ENCODE measurements around the gene AOC1. TPM values are rescaled to one million over a fixed set of nuclear protein-coding genes. Genes with fewer than 3 reads are reported as not detected.

AOC1 gene
- total RNA-seq, 2 experiments from 2014 or later: not detected

DNA sequence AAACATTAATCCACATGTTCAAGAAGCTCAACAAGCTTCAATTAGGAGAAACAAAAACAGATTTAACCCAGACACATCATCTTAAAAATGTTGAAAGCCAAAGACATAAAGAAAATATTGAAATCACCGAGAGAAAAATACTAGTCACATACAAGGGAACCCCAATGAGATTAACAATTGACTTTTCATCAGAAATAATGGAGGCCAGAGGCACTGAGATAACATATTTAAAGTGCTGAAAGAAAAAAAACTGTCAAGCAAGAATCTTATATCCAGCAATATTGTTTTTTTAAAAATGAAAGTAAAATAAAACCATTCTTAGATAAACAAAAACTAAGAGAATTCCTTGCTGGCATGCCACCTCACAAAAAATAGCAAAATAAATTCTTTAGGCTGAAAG is 28.9 kb downstream of the AOC1 start:
- POLR2A ChIA-PET: no interaction called here
- Histone ChIP-seq H3K4me1 (ENCODE audit: insufficient read depth, low read length) (peaks cover 7% of the 10 kb centered on the region), H3K9me3 (ENCODE audit: control insufficient read depth in 1 of 2, insufficient read depth in 1 of 2, low read length in 2 of 2) (peaks cover 8 to 51% of the 10 kb centered on the region in 2 experiments), H3K27ac (ENCODE audit: low read depth in 1 of 2, low read length in 2 of 2) (no peak overlapping the region), H3K36me3 (ENCODE audit: insufficient read depth, low read length) (no peaks in the 10 kb centered on the region), H3K4me3 (ENCODE audit: low read length) (no peak overlapping the region), H3K27me3 (ENCODE audit: control insufficient read depth in 1 of 2, insufficient read depth in 2 of 2, low read length in 2 of 2) (no peaks in the 10 kb centered on the region)
- DNase-seq (no peak), ATAC-seq (ENCODE audit: poor library complexity) (no peak)
- Mint-ChIP-seq H3K9me3 (peaks cover 17% of the 10 kb centered on the region), H3K27ac (no peak overlapping the region), H3K4me3 (no peak overlapping the region), H3K27me3 (peaks cover 4% of the 10 kb centered on the region), H3K4me1 (ENCODE audit: low read depth) (peaks cover 16% of the 10 kb centered on the region), H3K36me3 (ENCODE audit: low read depth) (peaks cover 8% of the 10 kb centered on the region)
- intact Hi-C loops (cut with DNase I, micrococcal nuclease): no loop called here
- CTCF ChIA-PET: no interaction called here
- TF ChIP-seq, protein P1, sequence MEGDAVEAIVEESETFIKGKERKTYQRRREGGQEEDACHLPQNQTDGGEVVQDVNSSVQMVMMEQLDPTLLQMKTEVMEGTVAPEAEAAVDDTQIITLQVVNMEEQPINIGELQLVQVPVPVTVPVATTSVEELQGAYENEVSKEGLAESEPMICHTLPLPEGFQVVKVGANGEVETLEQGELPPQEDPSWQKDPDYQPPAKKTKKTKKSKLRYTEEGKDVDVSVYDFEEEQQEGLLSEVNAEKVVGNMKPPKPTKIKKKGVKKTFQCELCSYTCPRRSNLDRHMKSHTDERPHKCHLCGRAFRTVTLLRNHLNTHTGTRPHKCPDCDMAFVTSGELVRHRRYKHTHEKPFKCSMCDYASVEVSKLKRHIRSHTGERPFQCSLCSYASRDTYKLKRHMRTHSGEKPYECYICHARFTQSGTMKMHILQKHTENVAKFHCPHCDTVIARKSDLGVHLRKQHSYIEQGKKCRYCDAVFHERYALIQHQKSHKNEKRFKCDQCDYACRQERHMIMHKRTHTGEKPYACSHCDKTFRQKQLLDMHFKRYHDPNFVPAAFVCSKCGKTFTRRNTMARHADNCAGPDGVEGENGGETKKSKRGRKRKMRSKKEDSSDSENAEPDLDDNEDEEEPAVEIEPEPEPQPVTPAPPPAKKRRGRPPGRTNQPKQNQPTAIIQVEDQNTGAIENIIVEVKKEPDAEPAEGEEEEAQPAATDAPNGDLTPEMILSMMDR (IDR thresholded peaks at IDR 0.05): no peak

DNA sequence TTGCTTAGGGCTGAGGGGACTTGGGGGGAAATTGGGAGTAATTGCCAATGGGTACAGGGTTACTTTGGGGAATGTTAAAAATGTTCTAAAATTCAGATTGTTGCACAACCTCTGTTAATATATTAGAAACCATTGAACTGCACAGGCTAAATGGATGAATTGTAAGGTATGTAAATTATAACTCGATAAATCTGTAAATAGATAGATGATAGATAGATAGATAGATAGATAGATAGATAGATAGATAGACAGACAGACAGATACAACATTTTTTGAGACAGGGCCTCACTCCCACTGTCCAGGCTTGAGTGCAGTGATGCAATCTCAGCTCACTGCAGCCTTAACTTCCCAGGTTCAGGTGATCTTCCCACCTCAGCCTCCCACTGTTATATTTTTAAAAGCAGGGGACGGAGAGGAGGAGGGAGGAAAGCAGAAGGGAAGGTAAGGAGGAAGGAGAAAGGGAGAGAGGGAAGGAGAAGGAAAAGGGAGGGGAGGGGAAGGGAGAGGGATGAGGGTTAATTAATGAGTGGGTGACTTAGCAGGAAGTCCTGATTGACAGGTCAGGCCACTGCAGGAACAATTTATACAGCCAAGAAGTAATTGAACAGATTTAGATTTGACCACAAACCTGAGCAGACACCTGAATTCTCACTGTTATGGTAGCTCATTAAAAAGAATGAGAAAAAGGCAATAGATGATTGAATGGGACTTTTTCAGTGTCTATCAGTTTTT is 38.7 kb downstream of the AOC1 start:
- TF ChIP-seq, protein P1 (IDR thresholded peaks at IDR 0.05): no peak
- Mint-ChIP-seq H3K9me3 (no peaks in the 10 kb centered on the region), H3K4me1 (ENCODE audit: low read depth) (no peaks in the 10 kb centered on the region), H3K27ac (no peak overlapping the region), H3K27me3 (peaks cover 11% of the 10 kb centered on the region), H3K4me3 (no peak overlapping the region), H3K36me3 (ENCODE audit: low read depth) (no peaks in the 10 kb centered on the region)
- DNase-seq: no peak
- Histone ChIP-seq H3K27ac (ENCODE audit: low read depth in 1 of 2, low read length in 2 of 2) (no peak overlapping the region), H3K9me3 (ENCODE audit: control insufficient read depth in 1 of 2, insufficient read depth in 1 of 2, low read length in 2 of 2) (no peaks in the 10 kb centered on the region), H3K4me1 (ENCODE audit: insufficient read depth, low read length) (no peaks in the 10 kb centered on the region), H3K4me3 (ENCODE audit: low read length) (no peak overlapping the region), H3K36me3 (ENCODE audit: insufficient read depth, low read length) (no peaks in the 10 kb centered on the region), H3K27me3 (ENCODE audit: control insufficient read depth in 1 of 2, insufficient read depth in 2 of 2, low read length in 2 of 2) (peaks cover 0 to 5% of the 10 kb centered on the region in 2 experiments)
- intact Hi-C loops (cut with DNase I, micrococcal nuclease): no loop called here
- no peak for ATAC-seq (ENCODE audit: poor library complexity)
- CTCF ChIA-PET: no interaction called here
- POLR2A ChIA-PET: no interaction called here

DNA sequence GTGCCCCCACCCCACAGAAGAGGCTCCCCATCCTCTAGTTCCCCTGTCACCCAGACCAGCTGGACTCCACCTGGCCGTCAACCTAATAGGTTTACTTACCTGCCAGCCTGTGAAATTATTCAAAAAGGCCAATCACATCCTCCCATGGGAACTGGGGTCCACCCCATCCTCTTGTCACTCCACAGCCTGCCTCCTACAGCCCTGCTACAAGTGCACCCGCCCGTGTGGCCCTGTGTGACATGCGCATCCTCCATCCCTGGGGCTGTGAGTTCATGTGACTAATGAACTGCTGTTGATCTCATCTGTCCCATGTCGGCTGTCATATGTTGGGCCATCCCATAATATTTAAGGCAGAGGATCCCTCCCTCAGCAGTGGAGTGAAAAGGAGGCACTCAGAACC is 39.4 kb downstream of the AOC1 start:
- Histone ChIP-seq H3K36me3 (ENCODE audit: insufficient read depth, low read length) (no peaks in the 10 kb centered on the region), H3K4me3 (ENCODE audit: low read length) (no peak overlapping the region), H3K9me3 (ENCODE audit: control insufficient read depth in 1 of 2, insufficient read depth in 1 of 2, low read length in 2 of 2) (no peaks in the 10 kb centered on the region), H3K27ac (ENCODE audit: low read depth in 1 of 2, low read length in 2 of 2) (no peak overlapping the region), H3K27me3 (ENCODE audit: control insufficient read depth in 1 of 2, insufficient read depth in 2 of 2, low read length in 2 of 2) (peaks cover 4 to 11% of the 10 kb centered on the region in 2 experiments), H3K4me1 (ENCODE audit: insufficient read depth, low read length) (no peaks in the 10 kb centered on the region)
- intact Hi-C loops (cut with DNase I, micrococcal nuclease): no loop called here
- DNase-seq (no peak), ATAC-seq (ENCODE audit: poor library complexity) (no peak)
- H3K4me3 Mint-ChIP-seq: no peak overlapping the region
- POLR2A ChIA-PET: no interaction called here
- no peak overlapping the region for H3K27ac Mint-ChIP-seq
- peaks cover 18% of the 10 kb centered on the region for H3K27me3 Mint-ChIP-seq
- H3K9me3 Mint-ChIP-seq: no peaks in the 10 kb centered on the region
- CTCF ChIA-PET: no interaction called here
- TF ChIP-seq, protein P1 (IDR thresholded peaks at IDR 0.05): no peak
- H3K4me1 Mint-ChIP-seq (ENCODE audit: low read depth): no peaks in the 10 kb centered on the region
- H3K36me3 Mint-ChIP-seq (ENCODE audit: low read depth): no peaks in the 10 kb centered on the region
